Breast epithelium (tissue), 3 donors: ENCODE measurements around the gene COG3.

ENCODE experiments used
- POLR2AphosphoS5 ChIP-seq, 3 donors: sonication (generic); formaldehyde crosslinking; IDR thresholded peaks; one replicate each; pipeline ENCODE4 v1.6.1; 2017; ENCODE audit warnings: antibody characterized with exemption in 3 of 3
- TF ChIP-seq, protein P1 (sequence below), 3 donors: fragments of 450-650 bp; IDR thresholded peaks; one replicate each; pipeline ENCODE4 v1.5.1; 2016 to 2017; ENCODE audit warnings: antibody characterized with exemption in 3 of 3, mild to moderate bottlenecking in 3 of 3, moderate library complexity in 3 of 3

DNA sequence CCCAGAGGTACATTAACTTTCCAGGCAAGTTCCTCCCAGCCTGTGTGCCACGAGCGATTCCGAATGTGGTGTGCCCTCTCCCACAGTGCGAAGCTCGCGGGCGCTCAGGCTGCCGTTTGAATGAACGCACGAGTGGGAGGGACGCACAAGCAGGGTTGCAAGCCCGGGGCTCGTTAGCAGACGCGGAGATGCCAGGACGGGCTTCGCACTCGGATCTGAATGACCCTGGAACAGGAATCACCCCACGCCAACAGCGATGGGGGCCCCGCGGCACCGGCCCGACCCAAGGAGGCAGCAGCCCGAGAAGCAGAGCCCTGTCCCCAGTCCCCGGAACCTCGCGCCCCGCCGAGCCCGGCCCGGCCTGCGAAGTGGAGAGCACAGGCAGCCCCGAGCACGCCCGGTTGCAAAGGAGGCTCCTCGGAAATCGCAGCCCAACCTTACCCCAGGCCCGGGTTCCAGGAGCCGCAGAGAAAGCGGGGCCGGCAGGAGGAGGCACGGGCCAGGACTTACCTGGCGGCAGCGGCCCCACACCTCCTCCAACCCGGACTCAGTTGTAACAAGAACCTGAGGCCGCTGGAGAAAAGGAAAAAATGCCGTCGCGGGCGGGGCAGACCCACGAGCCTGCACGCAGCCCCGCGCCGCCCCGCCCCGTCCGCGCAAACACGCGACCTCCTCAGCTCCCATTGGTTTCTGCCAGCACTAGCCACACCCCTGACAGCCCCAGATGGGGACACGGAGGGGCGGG, 46.8 kb upstream of the COG3 start, which contains the start of gene SLC25A30:
- TF ChIP-seq, protein P1, sequence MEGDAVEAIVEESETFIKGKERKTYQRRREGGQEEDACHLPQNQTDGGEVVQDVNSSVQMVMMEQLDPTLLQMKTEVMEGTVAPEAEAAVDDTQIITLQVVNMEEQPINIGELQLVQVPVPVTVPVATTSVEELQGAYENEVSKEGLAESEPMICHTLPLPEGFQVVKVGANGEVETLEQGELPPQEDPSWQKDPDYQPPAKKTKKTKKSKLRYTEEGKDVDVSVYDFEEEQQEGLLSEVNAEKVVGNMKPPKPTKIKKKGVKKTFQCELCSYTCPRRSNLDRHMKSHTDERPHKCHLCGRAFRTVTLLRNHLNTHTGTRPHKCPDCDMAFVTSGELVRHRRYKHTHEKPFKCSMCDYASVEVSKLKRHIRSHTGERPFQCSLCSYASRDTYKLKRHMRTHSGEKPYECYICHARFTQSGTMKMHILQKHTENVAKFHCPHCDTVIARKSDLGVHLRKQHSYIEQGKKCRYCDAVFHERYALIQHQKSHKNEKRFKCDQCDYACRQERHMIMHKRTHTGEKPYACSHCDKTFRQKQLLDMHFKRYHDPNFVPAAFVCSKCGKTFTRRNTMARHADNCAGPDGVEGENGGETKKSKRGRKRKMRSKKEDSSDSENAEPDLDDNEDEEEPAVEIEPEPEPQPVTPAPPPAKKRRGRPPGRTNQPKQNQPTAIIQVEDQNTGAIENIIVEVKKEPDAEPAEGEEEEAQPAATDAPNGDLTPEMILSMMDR (IDR thresholded peaks at IDR 0.05) = no peak
- TF ChIP-seq POLR2AphosphoS5 (IDR thresholded peaks at IDR 0.05) = peak in 1 of 3 donors; percentile 34
